Measurements from ENCODE around the gene MFAP3L.

Gene MFAP3L

DNA sequence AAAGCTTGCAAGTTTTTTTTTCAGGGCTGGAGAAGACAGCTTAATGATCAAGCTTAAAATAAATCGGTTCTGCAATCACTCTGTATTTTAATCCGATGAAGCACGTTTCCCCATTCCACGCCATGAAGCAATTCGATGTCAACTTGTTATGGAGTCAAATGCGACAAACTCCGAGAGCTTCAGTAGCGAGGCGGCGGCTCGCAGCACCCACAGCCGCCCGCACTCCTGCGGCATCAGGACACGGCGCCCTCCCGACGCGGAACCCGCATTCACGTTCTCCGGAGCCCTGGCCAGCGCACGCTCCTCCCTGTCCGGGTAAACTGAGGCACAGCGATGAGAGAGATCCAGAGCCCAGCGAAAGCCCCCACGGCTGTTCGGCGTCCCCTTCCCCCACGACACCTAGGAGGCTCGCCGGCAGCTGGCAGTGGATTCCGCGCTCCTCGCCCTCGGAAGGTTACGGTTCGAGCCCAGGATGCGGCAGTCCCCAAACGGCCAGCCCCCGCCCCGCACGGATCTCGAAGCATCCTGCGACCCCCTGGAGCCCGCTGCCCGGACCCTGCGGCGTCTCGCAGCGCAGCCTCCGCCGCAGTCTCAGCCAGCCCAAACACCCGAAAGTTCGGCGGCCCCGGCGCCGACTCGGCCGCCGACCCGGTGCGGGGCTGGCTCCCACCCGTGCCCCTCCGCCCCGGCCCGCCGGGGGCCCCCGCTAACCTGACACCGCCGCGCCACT, 507 bp downstream of the MFAP3L start:
- in situ Hi-C loops (cut with MboI; ENCODE audit: low sequenced_read_pairs): no loop called here

DNA sequence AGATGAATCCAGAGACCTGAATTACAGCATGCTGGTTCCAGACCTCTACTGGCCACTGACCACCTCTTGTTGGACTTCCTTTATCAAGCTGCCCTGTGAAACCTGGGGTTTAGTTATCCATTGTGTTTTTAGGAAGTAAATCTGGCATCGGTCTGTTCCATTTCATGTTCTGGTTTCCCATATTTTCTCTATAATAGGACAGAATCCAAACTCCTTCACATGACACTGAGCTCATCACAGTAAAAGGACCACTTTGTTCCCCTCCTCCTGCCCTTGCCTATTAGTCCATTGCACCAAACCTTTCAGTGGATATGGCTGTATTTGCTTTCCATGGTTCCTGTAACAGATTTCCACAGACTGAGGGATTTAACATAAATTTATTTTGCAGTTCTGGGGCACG, 4.0 kb downstream of the MFAP3L start:
- in situ Hi-C loops (cut with MboI; ENCODE audit: low sequenced_read_pairs): no loop called here

DNA sequence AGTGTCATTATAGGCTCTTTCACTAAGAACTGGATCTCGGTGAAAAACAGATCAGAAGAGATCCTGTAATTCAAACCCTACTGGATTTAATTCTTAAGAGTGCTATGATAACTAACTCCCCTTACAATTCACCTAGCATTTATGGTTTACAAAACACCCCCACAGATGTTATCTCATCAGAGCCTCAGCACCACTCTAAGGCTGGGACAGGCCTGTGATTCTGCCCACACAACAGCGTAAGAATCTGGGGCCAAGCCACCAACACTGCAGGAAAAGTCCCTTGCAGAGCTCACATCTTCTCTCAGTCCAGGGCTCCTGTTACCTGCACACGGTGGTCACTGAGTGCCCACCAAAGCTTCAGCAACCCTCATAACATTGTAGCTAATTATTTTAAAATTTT, 8.9 kb downstream of the MFAP3L start:
- in situ Hi-C loops (cut with MboI; ENCODE audit: low sequenced_read_pairs): no loop called here

DNA sequence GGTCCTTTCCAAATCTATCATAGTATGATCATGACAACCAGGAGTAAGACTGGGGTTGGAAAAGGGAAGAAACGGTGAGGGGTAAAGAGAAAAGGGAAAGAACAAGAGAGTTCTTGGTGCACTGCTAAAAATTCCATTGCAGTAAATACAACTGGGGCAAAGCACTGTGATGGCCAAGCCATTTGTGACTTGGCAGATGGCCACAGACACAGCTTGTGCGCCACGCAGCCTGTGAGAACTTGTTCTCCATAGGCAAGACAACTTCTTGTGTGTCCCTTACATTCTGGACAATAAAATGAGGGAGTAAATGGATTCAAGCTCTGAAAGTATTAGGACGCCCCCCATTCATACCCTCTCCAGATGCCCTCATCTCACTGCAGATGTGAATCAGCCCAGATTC, 10.9 kb downstream of the MFAP3L start:
- in situ Hi-C loops (cut with MboI; ENCODE audit: low sequenced_read_pairs): no loop called here

DNA sequence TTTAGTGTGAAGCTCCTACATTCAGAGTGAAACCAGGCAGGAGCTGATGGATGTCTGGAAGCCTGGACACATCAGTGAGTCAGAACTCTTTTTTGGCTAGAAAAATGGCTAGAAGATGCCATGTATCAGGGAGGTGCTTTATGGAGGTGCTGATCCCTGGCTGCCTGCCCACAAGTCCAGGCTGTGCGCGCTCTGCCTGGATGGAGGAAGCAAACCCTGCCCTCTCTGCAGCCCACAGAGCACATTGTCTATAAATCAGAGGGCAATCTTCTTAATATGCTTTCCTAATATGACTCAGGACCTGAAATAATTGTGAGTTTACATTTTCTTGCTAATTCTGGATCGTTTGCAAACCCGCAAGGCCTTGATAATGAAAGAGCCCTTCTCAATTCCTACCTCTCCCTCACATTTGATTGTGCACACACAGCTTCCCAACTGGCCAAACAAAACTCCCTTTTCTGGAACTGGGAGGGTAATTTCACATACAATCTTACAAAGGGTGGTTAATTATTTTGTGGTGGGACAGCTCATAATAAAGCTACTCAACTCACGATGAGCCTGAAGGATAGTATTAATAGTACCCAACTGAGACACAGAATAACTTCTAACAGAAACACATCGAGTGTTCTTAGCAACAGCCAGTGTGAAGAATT, 11.7 kb downstream of the MFAP3L start:
- in situ Hi-C loops (cut with MboI; ENCODE audit: low sequenced_read_pairs): no loop called here

DNA sequence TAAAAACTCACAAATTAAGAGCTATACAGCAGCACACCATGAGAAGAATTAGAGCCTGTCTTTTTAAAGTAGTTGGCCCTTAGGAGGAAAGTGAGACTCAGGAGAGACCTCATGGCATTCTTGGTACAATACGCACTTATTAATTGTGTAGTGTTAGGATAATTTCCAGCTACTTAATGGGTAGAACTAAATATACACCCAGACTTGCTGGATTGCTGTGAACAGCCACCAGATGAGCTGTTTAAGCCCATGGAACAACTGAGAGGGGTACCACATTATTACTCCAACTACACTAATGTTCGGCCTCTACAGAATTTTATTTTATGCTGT, 13.6 kb downstream of the MFAP3L start:
- in situ Hi-C loops (cut with MboI; ENCODE audit: low sequenced_read_pairs): no loop called here

DNA sequence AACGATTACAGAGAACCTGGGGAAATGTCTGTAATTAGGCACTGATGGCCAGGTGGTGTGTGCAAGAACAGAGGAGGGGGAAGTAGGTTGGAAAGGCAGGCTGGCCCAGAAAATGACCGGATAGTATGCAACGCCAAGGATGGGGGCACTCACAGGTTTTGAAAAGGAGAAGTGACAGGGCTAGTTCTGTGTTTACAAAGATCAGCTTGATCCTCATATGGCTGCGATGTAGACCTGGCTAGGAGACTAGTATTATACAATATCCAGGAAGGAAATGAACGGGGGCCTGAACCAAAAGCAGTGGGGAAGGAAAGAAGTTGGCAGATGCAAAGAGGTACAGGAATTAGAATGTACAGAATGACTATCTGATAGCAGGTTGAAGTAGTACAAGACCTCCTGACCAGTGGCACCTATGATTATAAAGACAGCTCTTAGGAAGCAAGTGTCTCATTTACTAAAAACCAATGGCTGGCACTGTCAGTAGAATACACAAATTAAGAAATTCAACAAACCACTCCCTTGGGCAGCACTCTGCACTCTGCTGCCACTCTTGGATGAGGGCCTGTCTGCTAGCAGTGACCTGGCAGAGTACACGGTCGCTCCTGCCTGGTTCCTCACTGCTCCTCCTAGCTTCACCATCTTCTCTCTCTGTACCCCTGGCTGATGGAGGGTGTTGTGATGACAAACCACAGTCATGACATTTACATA, 14.1 kb downstream of the MFAP3L start:
- in situ Hi-C loops (cut with MboI; ENCODE audit: low sequenced_read_pairs): no loop called here

DNA sequence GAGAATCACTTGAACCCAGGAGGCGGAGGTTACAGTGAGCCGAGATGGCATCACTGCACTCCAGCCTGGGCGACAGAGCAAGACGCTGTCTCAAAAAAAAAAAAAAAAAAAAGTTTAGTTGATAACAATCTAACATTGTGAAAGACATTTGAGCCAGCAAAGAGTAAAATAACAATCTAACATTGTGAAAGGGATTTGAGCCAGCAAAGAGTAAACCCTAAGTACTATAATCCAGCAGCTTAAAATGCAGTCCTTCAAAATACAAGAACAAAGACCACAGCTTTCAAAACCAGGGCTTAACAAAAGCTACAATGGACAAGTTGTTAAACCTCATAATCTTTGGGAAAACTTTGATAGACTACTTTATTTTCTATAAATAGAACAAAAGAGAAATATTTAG, 16.9 kb downstream of the MFAP3L start:
- in situ Hi-C loops (cut with MboI; ENCODE audit: low sequenced_read_pairs): no loop called here

DNA sequence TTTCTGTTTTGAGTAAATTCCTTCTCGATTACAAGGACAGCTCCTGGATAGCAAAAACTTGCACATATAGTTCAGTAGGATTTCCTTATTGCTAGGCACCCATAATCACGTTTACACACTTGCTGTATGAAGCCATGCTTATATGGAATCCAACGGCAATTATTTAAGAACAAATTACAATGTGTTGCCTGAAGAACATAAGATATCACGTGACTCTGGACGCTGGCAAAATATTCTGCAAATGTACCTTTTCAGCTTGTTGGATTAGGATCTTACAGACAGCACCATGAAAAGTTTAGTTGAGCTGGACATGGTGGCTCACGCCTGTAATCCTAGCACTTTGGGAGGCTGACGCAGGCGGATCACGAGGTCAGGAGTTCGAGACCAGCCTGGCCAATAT, 17.4 kb downstream of the MFAP3L start:
- in situ Hi-C loops (cut with MboI; ENCODE audit: low sequenced_read_pairs): no loop called here

DNA sequence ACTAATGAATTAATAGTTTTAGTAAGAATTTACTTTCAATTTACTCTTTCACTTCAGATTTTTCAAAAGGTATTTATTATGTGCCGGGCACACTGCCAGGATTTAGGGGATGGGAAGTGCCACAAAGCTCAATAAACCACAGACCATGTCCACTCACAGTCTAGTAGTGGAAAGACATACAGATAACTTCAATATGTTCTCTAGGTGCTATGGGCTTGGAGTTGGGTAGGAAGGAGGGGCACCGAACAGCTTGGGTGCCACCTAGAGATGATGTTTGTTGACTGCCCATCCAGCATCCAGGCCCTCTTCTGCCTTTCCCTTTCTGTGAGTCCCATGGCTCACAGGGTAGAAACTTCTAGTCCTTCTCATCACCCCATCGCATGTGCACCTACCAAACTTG, 17.8 kb downstream of the MFAP3L start:
- in situ Hi-C loops (cut with MboI; ENCODE audit: low sequenced_read_pairs): no loop called here

DNA sequence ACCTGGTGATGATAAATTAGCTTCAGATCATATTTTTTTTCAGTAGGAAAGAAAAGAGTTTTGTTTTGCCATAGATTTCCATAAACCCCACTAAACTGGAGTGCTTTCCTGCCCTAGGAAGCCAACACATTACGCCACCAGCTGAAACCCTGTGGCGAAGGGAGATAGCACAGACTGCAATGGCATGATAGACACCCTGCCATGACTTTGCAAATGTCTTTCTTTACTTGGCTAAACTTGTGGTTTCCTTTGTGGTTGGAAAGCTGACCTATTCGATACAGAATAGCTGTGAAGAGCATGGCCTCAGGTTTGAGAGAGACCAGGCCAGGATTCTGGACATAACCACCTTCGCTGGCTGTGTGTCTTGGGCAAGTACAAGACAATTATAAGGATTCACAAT, 19.1 kb downstream of the MFAP3L start:
- in situ Hi-C loops (cut with MboI; ENCODE audit: low sequenced_read_pairs): no loop called here

DNA sequence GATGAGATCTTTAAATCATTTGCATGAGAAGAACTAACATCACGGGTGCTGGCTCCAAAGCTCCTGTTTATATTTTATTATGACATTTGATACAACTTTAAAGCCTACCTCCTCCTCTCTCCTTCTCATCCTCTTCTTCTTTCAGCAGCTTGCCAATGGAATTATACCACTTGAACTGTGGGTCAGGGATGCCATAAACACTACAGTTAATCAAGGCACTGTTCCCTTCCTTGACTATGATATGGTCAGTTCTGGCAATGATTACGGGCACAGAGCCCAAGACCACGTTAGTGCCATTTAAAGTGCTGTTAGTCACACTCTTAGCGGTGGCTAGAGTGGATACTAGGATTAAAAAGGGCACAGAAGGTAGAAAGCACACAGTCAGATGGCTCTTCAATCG, 20.7 kb downstream of the MFAP3L start:
- in situ Hi-C loops (cut with MboI; ENCODE audit: low sequenced_read_pairs): no loop called here

DNA sequence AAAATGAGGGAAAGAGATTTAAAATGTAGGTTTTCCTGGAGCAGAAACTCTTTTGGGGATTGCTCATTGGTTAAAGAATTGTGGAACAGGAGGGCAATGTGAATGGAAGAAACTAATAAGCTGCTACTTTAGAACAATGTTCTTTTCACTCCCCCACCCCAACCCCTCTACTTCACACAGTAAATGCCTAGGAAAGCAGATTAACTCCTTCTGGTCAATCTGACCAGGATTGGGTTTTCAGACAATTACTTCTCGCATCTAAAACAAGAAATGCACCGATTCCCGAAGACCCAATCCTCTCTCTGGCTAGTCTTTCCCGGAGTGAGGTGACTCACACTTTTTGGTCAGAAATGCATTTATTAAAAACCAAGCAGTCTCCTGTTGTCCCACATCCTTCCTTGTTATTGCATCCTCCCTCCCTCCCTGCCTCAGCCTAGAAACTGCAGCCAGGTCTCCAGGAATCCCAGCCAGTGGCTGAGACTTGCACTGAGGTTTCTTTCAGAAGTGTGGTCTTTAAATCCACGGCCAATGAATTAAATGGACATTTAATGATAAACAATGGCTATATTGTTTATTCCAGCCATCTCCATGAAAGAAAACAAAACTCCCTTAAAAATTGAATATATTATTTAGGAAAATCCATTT, 21.4 kb downstream of the MFAP3L start:
- in situ Hi-C loops (cut with MboI; ENCODE audit: low sequenced_read_pairs): no loop called here

DNA sequence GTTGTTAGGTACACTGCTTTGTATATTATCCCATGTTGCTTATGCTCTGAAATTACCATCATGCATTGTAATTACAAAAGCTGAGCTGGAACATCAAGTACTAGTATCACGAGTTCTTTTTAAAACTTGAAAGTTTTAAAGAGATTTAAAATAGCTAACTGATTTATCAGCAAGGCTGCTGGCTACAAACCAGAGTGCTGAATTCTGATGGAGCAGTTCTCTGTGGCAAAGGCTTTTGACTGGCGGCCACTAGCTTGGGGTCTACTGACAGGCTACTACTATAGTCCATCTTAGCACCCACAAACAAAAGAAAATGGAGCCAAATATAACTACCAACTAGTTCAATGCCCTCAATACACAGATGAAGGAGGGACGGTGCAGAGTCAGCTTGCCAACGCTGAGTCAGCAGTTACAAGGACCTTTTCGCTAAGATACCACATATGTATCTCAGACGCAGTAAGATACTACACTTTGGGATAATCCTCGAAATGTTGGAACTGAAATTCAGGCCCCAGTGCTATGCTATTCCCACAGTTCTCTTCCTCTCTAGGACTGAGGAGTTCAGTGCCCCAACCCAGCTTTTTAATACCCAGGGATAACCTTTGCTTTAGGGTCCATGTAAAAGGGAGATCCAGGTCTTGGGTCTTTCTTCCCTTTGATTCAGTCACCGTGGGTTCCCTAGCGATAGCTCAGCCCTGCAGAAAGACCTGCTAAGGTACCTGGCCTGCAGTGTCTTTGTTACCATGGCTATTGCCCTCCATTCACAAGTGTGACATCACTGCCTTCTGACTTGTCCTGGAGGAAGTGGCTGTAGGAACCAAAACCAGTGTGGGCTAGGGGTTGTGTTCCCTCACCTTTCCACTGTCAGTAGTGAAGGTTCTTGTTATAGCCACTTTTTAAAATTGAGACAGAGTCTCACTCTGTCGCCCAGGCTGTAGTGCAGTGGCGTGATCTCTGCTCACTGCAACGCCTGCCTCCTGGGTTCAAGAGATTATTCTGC, 22.8 kb downstream of the MFAP3L start:
- in situ Hi-C loops (cut with MboI; ENCODE audit: low sequenced_read_pairs): no loop called here

DNA sequence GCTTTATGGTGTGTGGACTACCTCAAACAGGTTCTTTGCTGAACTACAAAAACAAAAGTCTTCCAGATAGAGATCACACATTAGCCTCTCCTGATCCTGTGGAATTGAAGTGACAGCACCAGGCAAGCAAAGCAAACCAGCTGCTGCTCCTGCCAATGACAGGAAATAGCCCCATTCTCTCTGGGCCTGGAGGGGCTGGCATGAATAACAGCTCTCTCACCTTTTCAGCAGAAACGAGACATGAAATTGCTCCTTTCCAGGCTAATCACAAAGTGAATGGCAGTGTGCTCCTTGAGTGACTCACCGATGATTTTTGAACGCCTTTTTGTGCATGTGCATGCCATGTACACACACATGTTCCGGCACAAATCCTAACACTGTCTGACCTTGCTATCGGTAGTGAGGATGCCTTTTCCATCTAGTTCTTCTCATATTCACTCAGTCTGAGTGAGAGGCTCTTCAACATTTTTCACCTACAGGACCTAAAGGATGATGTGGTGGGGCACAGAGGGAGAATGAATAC, 24.4 kb downstream of the MFAP3L start:
- in situ Hi-C loops (cut with MboI; ENCODE audit: low sequenced_read_pairs): no loop called here

DNA sequence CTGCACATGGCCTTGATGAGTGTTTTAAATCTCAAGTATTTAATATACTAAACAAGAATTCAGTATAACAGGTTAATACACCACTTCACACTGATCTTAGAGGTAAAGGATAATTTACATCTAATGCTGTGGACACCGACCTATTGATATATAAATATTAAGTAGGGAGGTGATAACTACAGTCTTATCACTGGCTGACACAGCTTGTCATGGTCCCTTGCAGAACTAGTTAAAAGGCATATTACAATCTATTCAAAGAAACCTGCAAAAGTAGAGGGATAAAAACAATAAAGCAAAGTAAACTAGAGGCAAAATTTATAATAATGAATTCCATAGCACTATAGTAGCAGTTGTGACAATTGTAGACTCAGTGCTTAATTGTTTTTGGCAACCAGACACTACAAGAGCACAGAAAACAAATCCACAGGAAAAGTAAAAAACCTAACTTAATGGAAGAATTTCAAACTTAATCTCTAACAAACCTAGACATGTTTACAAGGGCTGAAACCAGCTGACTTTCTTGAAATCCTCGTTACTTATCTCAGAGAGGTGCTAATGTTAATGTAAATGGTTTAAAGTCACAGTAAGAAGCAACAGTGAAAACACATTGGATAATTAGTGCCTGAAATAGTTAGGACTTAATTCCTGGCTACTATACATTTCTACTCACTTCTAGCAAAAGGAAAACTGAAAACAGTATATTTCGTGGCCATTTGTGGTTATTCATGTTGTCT, 25.0 kb downstream of the MFAP3L start:
- in situ Hi-C loops (cut with MboI; ENCODE audit: low sequenced_read_pairs): no loop called here

DNA sequence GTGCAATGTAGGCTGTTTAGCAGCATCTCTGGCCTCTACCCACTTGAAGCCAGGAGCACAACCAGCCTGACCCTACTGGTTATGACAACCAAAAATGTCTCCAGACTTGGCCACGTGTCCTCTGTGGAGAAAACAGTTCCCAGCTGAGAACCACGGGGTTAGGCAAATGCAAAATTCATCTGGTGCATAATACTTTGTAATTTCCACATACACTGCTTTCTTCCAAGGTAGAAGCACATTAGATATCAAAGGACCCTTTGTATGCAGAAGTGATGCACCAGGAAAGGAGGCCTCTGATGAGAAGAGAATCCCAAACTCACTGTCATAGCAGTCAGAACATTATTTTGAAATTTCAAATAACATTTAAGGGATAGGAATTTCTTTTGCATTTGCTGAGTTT, 26.3 kb downstream of the MFAP3L start:
- in situ Hi-C loops (cut with MboI; ENCODE audit: low sequenced_read_pairs): no loop called here

DNA sequence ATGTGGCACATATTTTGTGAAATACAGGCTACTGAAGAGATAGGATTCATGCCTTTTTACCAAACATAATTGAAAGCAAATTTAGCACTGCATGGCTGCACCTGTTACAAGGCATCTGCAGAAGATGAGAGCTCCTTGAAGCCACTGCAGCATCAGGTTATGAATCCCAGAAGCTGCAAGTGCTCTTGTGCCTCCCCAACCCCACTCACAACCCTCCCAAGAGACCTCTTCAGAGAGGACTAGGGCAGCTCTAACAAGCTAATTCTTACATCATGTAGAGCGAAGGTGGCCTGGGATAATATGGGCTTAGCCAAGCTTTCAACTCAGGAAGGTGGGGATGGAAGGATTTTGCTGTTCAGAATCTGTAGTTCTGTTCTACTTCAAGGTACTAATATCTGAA, 27.2 kb downstream of the MFAP3L start:
- in situ Hi-C loops (cut with MboI; ENCODE audit: low sequenced_read_pairs): no loop called here

DNA sequence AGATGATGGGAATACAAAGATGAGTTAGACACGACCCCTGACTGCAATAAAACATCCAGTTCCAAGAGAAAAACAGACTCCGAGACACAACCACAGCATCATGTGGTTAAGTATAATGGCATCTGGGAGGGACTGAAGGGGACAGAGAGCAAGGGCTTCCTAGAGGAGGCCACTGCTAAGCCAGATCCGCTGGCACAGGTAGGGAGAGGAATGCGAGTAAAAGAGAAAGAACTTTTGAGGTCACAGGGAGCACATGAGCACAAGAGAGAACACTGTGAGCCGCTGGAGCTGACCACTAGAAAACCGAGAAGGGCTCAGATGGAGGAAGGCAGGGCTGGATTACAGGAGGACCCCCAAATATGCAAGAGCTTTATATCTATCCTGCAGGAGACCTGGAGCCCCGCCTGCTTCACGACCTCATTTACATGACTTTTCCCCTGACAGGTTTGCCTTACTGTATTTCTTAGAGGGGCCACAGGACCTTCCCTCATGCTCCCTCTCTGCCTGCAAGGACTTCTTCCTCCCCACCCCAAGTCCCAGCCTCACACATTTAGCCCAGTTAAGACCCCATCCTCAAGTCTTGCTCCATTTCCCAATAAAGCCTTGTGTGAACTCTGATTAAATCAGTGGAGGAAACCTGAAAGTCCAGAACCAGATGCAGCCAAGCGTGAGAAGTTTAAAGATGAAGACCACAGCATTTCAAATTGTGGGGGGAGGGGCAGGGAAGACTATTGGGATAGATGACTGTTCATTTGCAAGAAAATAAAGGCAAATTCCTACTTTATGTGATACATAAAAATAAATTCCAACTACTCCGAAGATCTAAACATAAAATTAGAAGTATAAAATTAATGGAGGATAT, 29.6 kb downstream of the MFAP3L start:
- in situ Hi-C loops (cut with MboI; ENCODE audit: low sequenced_read_pairs): no loop called here

Measured in hTERT RPE-1 (cell line).